Measurements from ENCODE around the gene ANKRD28. TPM values are rescaled to one million over a fixed set of nuclear protein-coding genes. Genes with fewer than 3 reads are reported as not detected.

Gene ANKRD28
- total and polyA plus RNA-seq, 9 of the 15 experiments (the other 6 are each of a cell fraction or from before 2014, with no cell fraction given): 11.7 to 66.0 (median 36.7) TPM

DNA sequence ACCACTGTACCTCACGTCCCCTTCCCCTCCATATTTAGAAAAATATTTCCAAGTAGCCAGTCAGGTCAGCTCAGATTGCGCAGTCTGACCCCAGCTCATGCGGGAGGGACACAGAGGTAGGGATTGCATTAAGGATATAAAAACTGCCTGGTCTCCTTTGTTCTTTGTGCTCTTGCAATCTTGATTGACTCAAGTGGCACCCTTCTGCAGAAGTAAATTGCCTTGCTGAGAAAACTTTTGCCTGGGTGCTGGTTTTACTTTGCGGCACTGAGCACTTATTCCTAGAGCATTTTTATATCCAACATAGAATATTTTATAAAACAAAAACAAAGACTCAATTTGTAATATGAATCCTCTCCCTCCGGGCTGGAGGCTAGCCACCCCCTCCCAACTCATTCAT is 141.4 kb downstream of the ANKRD28 start (continued):
- no peak for TF ChIP-seq ZNF444 (CRISPR knock-in tag; IDR thresholded peaks at IDR 0.05)
- TF ChIP-seq, protein P1, sequence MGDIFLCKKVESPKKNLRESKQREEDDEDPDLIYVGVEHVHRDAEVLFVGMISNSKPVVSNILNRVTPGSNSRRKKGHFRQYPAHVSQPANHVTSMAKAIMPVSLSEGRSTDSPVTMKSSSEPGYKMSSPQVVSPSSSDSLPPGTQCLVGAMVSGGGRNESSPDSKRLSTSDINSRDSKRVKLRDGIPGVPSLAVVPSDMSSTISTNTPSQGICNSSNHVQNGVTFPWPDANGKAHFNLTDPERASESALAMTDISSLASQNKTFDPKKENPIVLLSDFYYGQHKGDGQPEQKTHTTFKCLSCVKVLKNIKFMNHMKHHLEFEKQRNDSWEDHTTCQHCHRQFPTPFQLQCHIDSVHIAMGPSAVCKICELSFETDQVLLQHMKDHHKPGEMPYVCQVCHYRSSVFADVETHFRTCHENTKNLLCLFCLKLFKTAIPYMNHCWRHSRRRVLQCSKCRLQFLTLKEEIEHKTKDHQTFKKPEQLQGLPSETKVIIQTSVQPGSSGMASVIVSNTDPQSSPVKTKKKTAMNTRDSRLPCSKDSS (IDR thresholded peaks at IDR 0.05; ENCODE audit: low read depth, partially characterized antibody): peak; percentile 89
- TF ChIP-seq XRCC3 (IDR thresholded peaks at IDR 0.05): 0 out of 2 replicates have a peak, but pooled peaks have one; percentile 43
- no peak for TF ChIP-seq BCOR (IDR thresholded peaks at IDR 0.05)
- peak; percentile 88 for TF ChIP-seq CBX5 (IDR thresholded peaks at IDR 0.05; ENCODE audit: borderline replicate concordance, low read depth)
- TF ChIP-seq ZNF785 (CRISPR knock-in tag; IDR thresholded peaks at IDR 0.05): no peak
- no peak for TF ChIP-seq CHAMP1 (IDR thresholded peaks at IDR 0.05)
- no peak for TF ChIP-seq EP300 (IDR thresholded peaks at IDR 0.05; ENCODE audit: low read length)
- peak in 1 of 2 experiments; percentile 94; a peak in 2 of 3 replicates for TF ChIP-seq CBX3 (IDR thresholded peaks at IDR 0.05; ENCODE audit: borderline replicate concordance in 1 of 2, low read length in 2 of 2)

Measured in K562 (cell line).